Fibroblast of lung (primary cell): ENCODE results near the gene PDE2A. TPM values are rescaled to one million over a fixed set of nuclear protein-coding genes. Genes with fewer than 3 reads are reported as not detected.

Experiments
- DNase-seq, 2 donors: peaks; one replicate each; pipeline versions ENCODE4 v3.0.0 to v3.0.0-alpha.2; 2010; ENCODE audit warnings: low read depth in 2 of 2
- H2AFZ ChIP-seq: 2 replicates; pipeline ENCODE4 v1.5.1; 2012; ENCODE audit warnings: low read length, control low read depth, inconsistent platforms
- H3K27ac ChIP-seq: 2 replicates; pipeline ENCODE4 v1.5.1; 2011; ENCODE audit warnings: low read length, control low read depth; ENCODE audit not compliant: insufficient read depth
- H3K27me3 ChIP-seq: 2 replicates; pipeline ENCODE4 v1.5.1; 2011; ENCODE audit warnings: mild to moderate bottlenecking, low read length; ENCODE audit not compliant: control insufficient read depth, insufficient read depth
- H3K36me3 ChIP-seq: 2 replicates; pipeline ENCODE4 v1.5.1; 2011; ENCODE audit warnings: low read length; ENCODE audit not compliant: control insufficient read depth, insufficient read depth
- H3K4me1 ChIP-seq: 2 replicates; pipeline ENCODE4 v1.5.1; 2011; ENCODE audit warnings: low read length; ENCODE audit not compliant: control insufficient read depth, insufficient read depth; ENCODE audit errors: extremely low read depth
- H3K4me2 ChIP-seq: 2 replicates; pipeline ENCODE4 v1.5.1; 2011; ENCODE audit warnings: low read length, control low read depth; ENCODE audit not compliant: insufficient read depth; ENCODE audit errors: extremely low read depth
- H3K4me3 ChIP-seq, 4 experiments: fragments of 200-600 bp in 1 of 4; sonication (generic) in 1 of 4; replicated peaks in 1 of 4; 2 replicates each; pipeline ENCODE4 v1.5.1; 2011 to 2016; ENCODE audit warnings: low read length in 4 of 4, low read depth in 3 of 4, mild to moderate bottlenecking in 3 of 4, control low read depth in 2 of 4, inconsistent platforms in 1 of 4, mixed read lengths in 1 of 4; ENCODE audit not compliant: insufficient read depth in 1 of 4; ENCODE audit errors: control extremely low read depth in 1 of 4
- H3K79me2 ChIP-seq: 2 replicates; pipeline ENCODE4 v1.5.1; 2012; ENCODE audit warnings: mild to moderate bottlenecking, low read length, inconsistent platforms; ENCODE audit not compliant: control insufficient read depth, insufficient read depth
- H3K9ac ChIP-seq: 2 replicates; pipeline ENCODE4 v1.5.1; 2011; ENCODE audit warnings: mild to moderate bottlenecking, low read length, control low read depth; ENCODE audit not compliant: insufficient read depth
- H3K9me3 ChIP-seq: 2 replicates; pipeline ENCODE4 v1.5.1; 2012; ENCODE audit warnings: low read depth, low read length; ENCODE audit not compliant: control insufficient read depth, insufficient read depth
- H4K20me1 ChIP-seq: 2 replicates; pipeline ENCODE4 v1.5.1; 2011; ENCODE audit warnings: low read length; ENCODE audit not compliant: control insufficient read depth, insufficient read depth; ENCODE audit errors: extremely low read depth
- EZH2 ChIP-seq: IDR thresholded peaks from 2 replicates; pipeline ENCODE4 v1.5.1; 2012; ENCODE audit warnings: low read length, control low read depth, mild to moderate bottlenecking; ENCODE audit errors: missing control alignments
- polyA plus RNA-seq, 2 donors: library from polyadenylated mRNA; depleted of rRNA in 1 of 2; stranded (reverse) in 1 of 2; unstranded in 1 of 2; fragments of >200 nt; gene quantifications; 2 replicates each; pipeline ENCODE4 v1.2.1, GENCODE V29; 2011 to 2012; ENCODE audit warnings: missing spikeins in 1 of 2
- total RNA-seq: library from RNA; depleted of rRNA; stranded (reverse); fragments of >200 nt; gene quantifications from 2 replicates; pipeline ENCODE4 v1.2.1, GENCODE V29; 2014
- TF ChIP-seq, protein P1 (sequence below), 2 donors: IDR thresholded peaks in 1 of 2; conservative IDR thresholded peaks in 1 of 2; 1 replicate in 1 of 2; 2 replicates in 1 of 2; pipeline ENCODE4 v1.5.1; 2011 to 2012; ENCODE audit warnings: low read length in 2 of 2, control low read depth in 1 of 2, inconsistent platforms in 1 of 2, low read depth in 1 of 2, mild to moderate bottlenecking in 1 of 2

Gene PDE2A
- total and polyA plus RNA-seq, 2 donors (not counting 1 experiment from before 2014, with no cell fraction given): 0.50 to 2.6 TPM

DNA sequence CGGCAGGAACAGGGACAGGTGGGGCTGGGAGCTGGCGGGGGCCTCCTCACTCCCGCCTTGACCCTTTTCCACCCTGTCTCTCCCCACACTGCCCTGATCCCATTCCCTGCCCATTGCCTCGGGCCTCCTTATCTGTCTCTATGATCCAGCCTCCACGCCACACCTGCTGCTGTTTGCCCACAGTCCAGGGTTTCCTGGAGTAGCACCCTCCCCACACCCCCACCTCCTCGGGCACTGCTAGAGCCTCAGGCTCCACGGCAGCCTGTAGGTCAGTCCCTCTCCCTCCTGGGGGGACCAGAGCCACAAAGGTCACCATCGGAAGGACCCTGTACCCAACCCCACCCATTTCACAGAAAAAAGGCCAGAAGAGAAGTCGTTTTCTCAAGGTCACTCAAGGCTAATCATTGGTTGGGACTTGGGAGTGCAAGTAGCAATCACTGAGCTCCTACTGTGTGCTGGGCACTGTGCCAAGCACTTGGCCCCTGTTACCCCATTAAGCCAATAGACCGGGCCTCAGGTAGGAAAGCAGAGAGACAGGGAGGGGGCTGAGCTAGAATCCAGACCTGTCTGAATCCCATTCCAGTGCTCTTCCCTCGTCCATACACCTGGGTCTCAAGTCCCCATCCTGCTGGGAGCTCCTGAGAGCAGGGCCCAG, 71.8 kb downstream of the PDE2A start:
- H2AFZ ChIP-seq: no peak overlapping the region
- TF ChIP-seq, protein P1, sequence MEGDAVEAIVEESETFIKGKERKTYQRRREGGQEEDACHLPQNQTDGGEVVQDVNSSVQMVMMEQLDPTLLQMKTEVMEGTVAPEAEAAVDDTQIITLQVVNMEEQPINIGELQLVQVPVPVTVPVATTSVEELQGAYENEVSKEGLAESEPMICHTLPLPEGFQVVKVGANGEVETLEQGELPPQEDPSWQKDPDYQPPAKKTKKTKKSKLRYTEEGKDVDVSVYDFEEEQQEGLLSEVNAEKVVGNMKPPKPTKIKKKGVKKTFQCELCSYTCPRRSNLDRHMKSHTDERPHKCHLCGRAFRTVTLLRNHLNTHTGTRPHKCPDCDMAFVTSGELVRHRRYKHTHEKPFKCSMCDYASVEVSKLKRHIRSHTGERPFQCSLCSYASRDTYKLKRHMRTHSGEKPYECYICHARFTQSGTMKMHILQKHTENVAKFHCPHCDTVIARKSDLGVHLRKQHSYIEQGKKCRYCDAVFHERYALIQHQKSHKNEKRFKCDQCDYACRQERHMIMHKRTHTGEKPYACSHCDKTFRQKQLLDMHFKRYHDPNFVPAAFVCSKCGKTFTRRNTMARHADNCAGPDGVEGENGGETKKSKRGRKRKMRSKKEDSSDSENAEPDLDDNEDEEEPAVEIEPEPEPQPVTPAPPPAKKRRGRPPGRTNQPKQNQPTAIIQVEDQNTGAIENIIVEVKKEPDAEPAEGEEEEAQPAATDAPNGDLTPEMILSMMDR (conservative IDR thresholded peaks at IDR 0.05 in 1 of 2, IDR thresholded peaks at IDR 0.05 in 1 of 2; ENCODE audit: low read depth in 1 of 2, low read length in 2 of 2): no peak
- no peak for TF ChIP-seq EZH2
- H3K36me3 ChIP-seq: no peaks in the 10 kb centered on the region
- no peak overlapping the region for H3K4me2 ChIP-seq
- no peak for DNase-seq
- no peak overlapping the region for H3K4me3 ChIP-seq
- peaks cover 11% of the 10 kb centered on the region for H3K27me3 ChIP-seq
- no peaks in the 10 kb centered on the region for H3K9me3 ChIP-seq
- no peak overlapping the region for H3K9ac ChIP-seq
- no peaks in the 10 kb centered on the region for H3K4me1 ChIP-seq
- no peak overlapping the region for H3K27ac ChIP-seq
- H3K79me2 ChIP-seq: no peaks in the 10 kb centered on the region
- no peaks in the 10 kb centered on the region for H4K20me1 ChIP-seq

GRCh38 chr11:72600557-72600956, 73.7 kb downstream of the PDE2A start:
- Histone ChIP-seq H3K27ac (no peak overlapping the region), H4K20me1 (no peaks in the 10 kb centered on the region), H3K9ac (no peak overlapping the region), H3K27me3 (peaks cover 10% of the 10 kb centered on the region), H2AFZ (no peak overlapping the region), H3K4me1 (no peaks in the 10 kb centered on the region), H3K79me2 (no peaks in the 10 kb centered on the region), H3K4me3 (no peak overlapping the region), H3K36me3 (no peaks in the 10 kb centered on the region), H3K4me2 (no peak overlapping the region), H3K9me3 (no peaks in the 10 kb centered on the region)
- DNase-seq: no peak
- no peak for TF ChIP-seq EZH2
- TF ChIP-seq, protein P1 (conservative IDR thresholded peaks at IDR 0.05 in 1 of 2, IDR thresholded peaks at IDR 0.05 in 1 of 2; ENCODE audit: low read depth in 1 of 2, low read length in 2 of 2): no peak

- H3K27me3 ChIP-seq: peaks cover 11% of the 10 kb centered on the region
- H3K27ac ChIP-seq: no peak overlapping the region
- no peak overlapping the region for H3K9ac ChIP-seq
- no peak overlapping the region for H2AFZ ChIP-seq
- TF ChIP-seq, protein P1 (conservative IDR thresholded peaks at IDR 0.05 in 1 of 2, IDR thresholded peaks at IDR 0.05 in 1 of 2; ENCODE audit: low read depth in 1 of 2, low read length in 2 of 2): no peak
- no peak for TF ChIP-seq EZH2
- no peak overlapping the region for H3K4me3 ChIP-seq
- H3K79me2 ChIP-seq: no peaks in the 10 kb centered on the region
- H3K4me2 ChIP-seq: no peak overlapping the region
- no peaks in the 10 kb centered on the region for H4K20me1 ChIP-seq
- H3K36me3 ChIP-seq: no peaks in the 10 kb centered on the region
- no peaks in the 10 kb centered on the region for H3K4me1 ChIP-seq
- DNase-seq: no peak
- no peaks in the 10 kb centered on the region for H3K9me3 ChIP-seq
Measured at GRCh38 chr11:72599325-72600117, 74.7 kb downstream of the PDE2A start.
